ENCODE data around the gene SPTY2D1.

Gene SPTY2D1

GRCh38 chr11:18608376-18608775 lies 25.8 kb downstream of the SPTY2D1 start:
- TF ChIP-seq GABPA (IDR thresholded peaks at IDR 0.05; ENCODE audit: low read depth): no peak
- no peak for TF ChIP-seq POLR2AphosphoS5 (IDR thresholded peaks at IDR 0.05; ENCODE audit: low read depth)
- TF ChIP-seq CTCF (IDR thresholded peaks at IDR 0.05; ENCODE audit: insufficient read depth, low read length): no peak
- no peak for TF ChIP-seq REST (IDR thresholded peaks at IDR 0.05; ENCODE audit: insufficient replicate concordance, low read depth)
- TF ChIP-seq SPI1 (IDR thresholded peaks at IDR 0.05; ENCODE audit: borderline replicate concordance, low read depth): no peak

GRCh38 chr11:18600915-18601569 lies 33.1 kb downstream of the SPTY2D1 start:
- H3K27ac ChIP-seq (replicated peaks): no peak overlapping the region
- H3K27me3 ChIP-seq (ENCODE audit: insufficient read depth, poor library complexity, severe bottlenecking): no peaks in the 10 kb centered on the region
- no peak for DNase-seq (ENCODE audit: low read depth in 1 of 2, low spot score in 1 of 2)
- TF ChIP-seq CTCF (IDR thresholded peaks at IDR 0.05; ENCODE audit: insufficient read depth, low read length) (no peak), REST (IDR thresholded peaks at IDR 0.05; ENCODE audit: insufficient replicate concordance, low read depth) (no peak), SPI1 (IDR thresholded peaks at IDR 0.05; ENCODE audit: borderline replicate concordance, low read depth) (no peak), POLR2AphosphoS5 (IDR thresholded peaks at IDR 0.05; ENCODE audit: low read depth) (no peak), GABPA (IDR thresholded peaks at IDR 0.05; ENCODE audit: low read depth) (no peak)
- H3K4me3 ChIP-seq (replicated peaks; ENCODE audit: insufficient read depth, low read length): no peak overlapping the region

More at GRCh38 chr11:18608376-18608775, 25.8 kb downstream of the SPTY2D1 start:
- H3K4me3 ChIP-seq (replicated peaks; ENCODE audit: insufficient read depth, low read length): no peak overlapping the region
- H3K27ac ChIP-seq (replicated peaks): no peak overlapping the region
- no peaks in the 10 kb centered on the region for H3K27me3 ChIP-seq (ENCODE audit: insufficient read depth, poor library complexity, severe bottlenecking)
- no peak for DNase-seq (ENCODE audit: low read depth in 1 of 2, low spot score in 1 of 2)

- no peak for TF ChIP-seq CTCF (IDR thresholded peaks at IDR 0.05; ENCODE audit: insufficient read depth, low read length)
- no peak for TF ChIP-seq POLR2AphosphoS5 (IDR thresholded peaks at IDR 0.05; ENCODE audit: low read depth)
- no peak for TF ChIP-seq GABPA (IDR thresholded peaks at IDR 0.05; ENCODE audit: low read depth)
- TF ChIP-seq REST (IDR thresholded peaks at IDR 0.05; ENCODE audit: insufficient replicate concordance, low read depth): no peak
- TF ChIP-seq SPI1 (IDR thresholded peaks at IDR 0.05; ENCODE audit: borderline replicate concordance, low read depth): no peak
- Histone ChIP-seq H3K4me3 (replicated peaks; ENCODE audit: insufficient read depth, low read length) (no peak within 1 kb of the TSS), H3K27ac (replicated peaks) (no peak within 1 kb of the TSS), H3K27me3 (ENCODE audit: insufficient read depth, poor library complexity, severe bottlenecking) (no peaks in the 10 kb centered on the region)
- no peak for DNase-seq (ENCODE audit: low read depth in 1 of 2, low spot score in 1 of 2)
Measured at GRCh38 chr11:18599739-18600230, 34.4 kb downstream of the SPTY2D1 start, which contains the start of gene MISFA. TSS of gene MISFA (plus strand) at chr11:18599789. CDS start at chr11:18599929, 140 bp downstream.

All from HL-60 (cell line).